HG03469 (cell line): Measurements from ENCODE around the gene GAS1.

Source experiments
- ATAC-seq: cut with Tn5 transposase; IDR thresholded peaks from one replicate; pipeline ENCODE4 v1.9.1; 2021; ENCODE audit warnings: mild to moderate bottlenecking, moderate library complexity, moderate number of reproducible peaks; ENCODE audit not compliant: unreplicated experiment

The GAS1 gene, protein sequence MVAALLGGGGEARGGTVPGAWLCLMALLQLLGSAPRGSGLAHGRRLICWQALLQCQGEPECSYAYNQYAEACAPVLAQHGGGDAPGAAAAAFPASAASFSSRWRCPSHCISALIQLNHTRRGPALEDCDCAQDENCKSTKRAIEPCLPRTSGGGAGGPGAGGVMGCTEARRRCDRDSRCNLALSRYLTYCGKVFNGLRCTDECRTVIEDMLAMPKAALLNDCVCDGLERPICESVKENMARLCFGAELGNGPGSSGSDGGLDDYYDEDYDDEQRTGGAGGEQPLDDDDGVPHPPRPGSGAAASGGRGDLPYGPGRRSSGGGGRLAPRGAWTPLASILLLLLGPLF

GRCh38 chr9:86947146-86948073, at the start of gene GAS1:
Gene GAS1 (minus strand): TSS chr9:86947506. CDS start chr9:86946779, 727 bp downstream.
- no peak for ATAC-seq

- ATAC-seq, result no peak
Observed at GRCh38 chr9:86994231-86994630, 46.9 kb upstream of the GAS1 start.

GRCh38 chr9:86993830-86994229, 46.5 kb upstream of the GAS1 start:
- ATAC-seq, result no peak

GRCh38 chr9:86991077-86991476, 43.8 kb upstream of the GAS1 start:
- ATAC-seq, result no peak

- ATAC-seq, result no peak
Observed at GRCh38 chr9:86990290-86990689, 43.0 kb upstream of the GAS1 start.

DNA sequence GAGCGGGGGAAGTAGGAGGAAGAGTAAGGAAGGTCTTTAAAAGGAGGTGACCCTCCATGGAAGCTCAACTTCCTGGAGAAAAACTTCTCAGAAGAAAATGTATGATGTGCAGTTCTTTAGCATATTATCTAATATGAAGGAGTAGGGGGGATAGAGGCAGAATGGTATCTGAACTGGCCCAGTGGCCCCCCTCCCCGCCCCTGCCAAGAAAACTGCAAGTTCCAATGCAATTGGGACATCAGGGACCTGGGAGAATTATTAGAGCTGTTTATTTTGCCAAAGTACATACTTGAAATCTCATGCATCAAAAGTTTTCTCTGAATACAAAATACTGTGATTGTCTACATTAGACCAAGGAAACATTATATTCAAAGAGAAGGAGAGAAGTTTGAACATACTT, 40.6 kb upstream of the GAS1 start:
- ATAC-seq, result no peak

- ATAC-seq, result no peak
Observed at GRCh38 chr9:86985132-86985647, 37.9 kb upstream of the GAS1 start.

DNA sequence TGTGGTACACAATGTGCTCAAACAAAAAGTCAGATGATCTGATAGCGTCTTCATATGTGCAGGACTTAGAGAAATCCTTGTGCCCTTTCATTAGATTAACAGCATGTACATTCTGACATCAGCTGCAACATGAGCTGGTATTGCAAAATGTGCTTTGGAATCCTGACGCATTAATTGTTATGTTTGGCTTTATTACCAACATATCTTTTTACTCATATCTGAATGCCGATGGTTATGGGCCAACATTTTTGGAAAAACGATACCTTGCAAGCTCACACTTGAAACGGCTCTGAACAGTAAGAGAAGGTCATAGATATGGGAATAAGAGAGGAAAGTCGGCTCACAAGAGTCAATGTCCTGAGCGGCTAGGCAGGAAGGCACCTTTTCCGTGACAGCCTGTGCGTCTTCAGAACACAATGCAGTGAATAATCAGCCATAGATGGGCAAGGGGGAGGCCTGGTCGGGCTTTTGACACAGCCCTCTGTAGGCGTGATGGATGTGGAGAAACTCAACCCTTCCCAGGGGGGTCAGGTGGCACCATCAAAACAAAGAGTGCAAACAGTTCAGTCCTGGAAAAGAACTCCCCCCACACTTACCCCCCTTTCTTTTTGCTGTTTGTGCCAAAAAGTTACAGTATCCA, 36.4 kb upstream of the GAS1 start:
- no peak for ATAC-seq

DNA sequence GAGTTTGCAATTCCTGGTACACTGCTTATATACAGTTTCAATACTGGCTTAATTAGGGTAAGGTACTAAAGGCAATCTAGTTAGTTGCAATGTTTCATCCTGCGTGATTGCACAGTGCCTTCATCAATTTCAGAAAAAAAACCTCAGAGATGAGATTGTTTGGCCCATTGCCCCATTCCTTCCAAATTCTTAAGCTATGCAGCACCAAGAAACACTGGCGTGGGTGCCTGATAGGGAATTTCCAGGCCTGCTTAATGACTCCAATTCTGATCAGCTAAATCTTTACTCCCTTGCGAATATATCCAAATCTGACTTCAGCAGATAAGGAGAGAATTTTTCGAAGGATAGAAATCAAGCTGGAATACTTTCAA, 35.9 kb upstream of the GAS1 start:
- no peak for ATAC-seq

DNA sequence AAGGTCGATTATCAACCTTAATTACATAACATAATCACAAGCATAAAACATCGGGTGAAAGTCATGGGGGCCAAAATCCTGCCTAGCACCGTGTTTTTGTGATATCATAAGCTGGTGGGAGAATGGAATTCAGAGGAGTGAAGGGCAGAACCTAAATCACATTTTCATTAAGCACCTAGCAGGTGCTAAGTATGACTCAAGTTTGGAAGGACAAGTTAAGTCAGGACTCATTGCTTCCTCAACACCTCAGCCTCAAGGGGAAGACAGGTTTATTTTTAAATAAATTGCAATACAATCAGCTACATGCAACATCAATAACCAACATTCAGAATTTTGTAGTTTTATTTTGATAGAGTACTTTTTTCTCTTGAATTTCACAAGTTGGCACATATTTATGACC, 33.5 kb upstream of the GAS1 start:
- ATAC-seq, result no peak

- ATAC-seq, result no peak
Observed at GRCh38 chr9:86979657-86980056, 32.4 kb upstream of the GAS1 start.

DNA sequence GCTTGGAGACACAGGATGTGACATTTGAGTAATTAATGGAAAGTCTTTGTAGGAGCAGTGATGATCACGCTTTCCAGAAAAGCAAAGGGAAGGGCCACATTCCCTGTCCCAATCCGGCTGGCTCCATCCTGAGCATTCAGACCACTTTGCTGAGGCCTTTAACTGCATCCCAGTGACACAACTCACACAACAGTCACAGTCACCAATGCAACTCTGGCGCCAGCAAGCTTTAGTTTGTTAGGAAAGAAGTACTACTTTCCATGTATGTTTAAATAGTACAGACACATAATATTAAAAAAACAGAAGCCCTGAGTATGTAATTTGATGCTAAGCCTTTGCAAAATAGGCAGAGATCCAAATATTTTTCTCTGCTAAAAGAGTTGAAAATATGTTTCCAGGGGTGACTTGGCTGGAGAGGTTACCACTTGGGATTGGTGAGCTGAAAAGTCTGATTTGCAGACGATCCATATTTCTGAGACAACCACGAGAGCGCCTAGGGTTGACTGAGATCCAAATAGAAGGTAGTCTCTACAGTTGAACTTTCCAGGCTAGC, 31.7 kb upstream of the GAS1 start:
- ATAC-seq, result no peak

- ATAC-seq, result no peak
Observed at GRCh38 chr9:86978413-86978812, 31.1 kb upstream of the GAS1 start.

DNA sequence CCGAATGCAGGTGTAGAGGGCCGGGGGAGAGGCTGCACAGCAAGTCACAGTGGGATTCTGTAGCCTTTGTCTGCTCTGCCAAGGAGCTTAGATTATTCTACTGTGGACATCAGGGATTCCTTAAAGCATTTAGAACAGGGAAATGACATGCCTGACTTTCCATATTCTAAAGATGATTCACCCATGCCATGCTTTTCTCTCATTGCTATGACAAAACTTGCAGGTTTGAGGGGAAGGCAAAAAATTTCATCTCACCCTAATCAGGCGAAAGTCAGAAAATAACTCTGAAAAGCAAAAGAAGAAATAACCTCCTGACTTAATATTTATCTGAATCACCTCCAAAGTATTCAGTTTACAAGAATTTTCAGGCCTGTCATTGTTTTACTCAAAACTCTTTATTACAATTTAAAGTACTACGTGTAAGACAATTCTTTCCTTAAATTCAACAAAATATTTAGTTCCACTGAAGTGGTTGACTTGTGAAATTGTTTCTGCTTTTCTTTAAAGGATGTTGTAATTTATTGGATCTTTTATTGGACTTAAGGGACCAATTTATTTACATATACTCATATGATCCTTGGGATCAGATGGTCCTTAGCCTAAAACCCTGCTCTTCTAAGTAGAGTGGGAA, 30.0 kb upstream of the GAS1 start:
- ATAC-seq, result no peak

GRCh38 chr9:86975606-86976005, 28.3 kb upstream of the GAS1 start:
- no peak for ATAC-seq

- ATAC-seq, result no peak
Observed at GRCh38 chr9:86975036-86975435, 27.7 kb upstream of the GAS1 start.

- ATAC-seq, result no peak
Observed at GRCh38 chr9:86974421-86974820, 27.1 kb upstream of the GAS1 start.

DNA sequence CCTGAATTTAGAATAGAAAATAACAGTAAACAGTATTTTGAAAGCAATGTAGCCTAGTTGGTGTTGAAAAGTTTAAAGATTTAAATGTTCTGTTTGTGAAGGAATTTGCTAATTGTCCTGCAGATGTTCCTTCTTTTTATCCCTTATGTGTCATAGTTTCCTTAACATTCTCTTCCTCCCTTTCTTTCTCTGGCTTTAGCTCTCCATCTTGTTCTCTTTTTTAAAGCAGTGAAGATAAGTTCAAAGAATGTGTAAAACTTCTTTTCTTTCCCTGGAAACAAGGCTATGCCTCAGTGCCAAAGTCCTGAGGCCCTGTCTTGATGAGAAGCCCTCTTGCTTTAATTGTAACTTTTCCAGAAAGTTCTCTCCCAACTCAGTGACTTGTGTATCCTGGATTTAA, 24.4 kb upstream of the GAS1 start:
- ATAC-seq, result no peak

DNA sequence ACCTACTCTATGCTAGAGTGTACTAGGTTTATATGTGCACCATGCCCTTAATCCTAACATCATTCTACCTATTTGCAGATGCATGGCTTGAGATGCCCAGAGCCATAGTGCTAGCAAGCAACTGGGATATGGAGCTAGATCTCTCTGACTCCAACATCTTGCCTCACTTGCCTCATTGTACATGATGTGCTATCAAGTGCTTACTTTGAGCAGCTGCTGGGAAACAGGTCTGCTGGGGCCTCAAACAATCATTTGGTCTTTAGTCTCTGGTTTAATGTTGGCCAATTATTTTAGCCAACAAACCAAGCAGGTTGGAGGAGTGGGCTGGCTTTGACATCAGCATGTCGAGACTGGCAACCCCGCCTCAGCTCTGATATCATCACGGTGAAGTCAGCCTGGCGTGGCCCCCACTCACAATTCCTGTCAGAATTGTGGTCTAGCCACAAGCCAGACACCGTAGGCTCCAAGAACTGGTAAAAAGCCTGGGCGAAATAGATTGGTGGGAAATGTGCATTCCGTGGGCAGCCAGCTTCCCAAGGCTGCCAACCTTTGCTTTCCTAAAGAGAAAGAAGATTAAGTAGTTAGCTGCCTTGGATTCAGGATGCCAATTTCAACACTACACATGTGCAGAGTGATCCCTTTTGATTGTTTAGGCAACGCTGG, 21.1 kb upstream of the GAS1 start:
- no peak for ATAC-seq

- ATAC-seq, result no peak
Observed at GRCh38 chr9:86966852-86967511, 19.7 kb upstream of the GAS1 start.
